OCI-M1 (cell line): ENCODE data around the gene RFPL2.
"Not testable (repeated sequence)": the region's sequence is repeated elsewhere in the genome, so short reads cannot be mapped to it uniquely, and the experiment has no call there.

Experiments used
- DNase-seq: peaks from one replicate; lab custom pipeline; 2025; lab: John Stamatoyannopoulos, UW

Gene RFPL2

GRCh38 chr22:32164075-32164860, 40.6 kb downstream of the RFPL2 start:
- no peak for DNase-seq

- not testable (repeated sequence) for DNase-seq
These were observed 44.5 kb downstream of the RFPL2 start for GRCh38 chr22:32160411-32160810.

GRCh38 chr22:32158712-32159533, 46.0 kb downstream of the RFPL2 start, which contains the start of gene C22orf42:
Gene C22orf42 (minus strand): TSS chr22:32159303. CDS start chr22:32159215, 88 bp downstream.
- DNase-seq: no peak

GRCh38 chr22:32157632-32158031, 47.2 kb downstream of the RFPL2 start:
- DNase-seq: not testable (repeated sequence)

- not testable (repeated sequence) for DNase-seq
These were observed 50.1 kb downstream of the RFPL2 start for GRCh38 chr22:32154727-32155126.

GRCh38 chr22:32151641-32152040, 53.2 kb downstream of the RFPL2 start:
- DNase-seq: not testable (repeated sequence)

GRCh38 chr22:32150647-32151046, 54.2 kb downstream of the RFPL2 start:
- not testable (repeated sequence) for DNase-seq

- not testable (repeated sequence) for DNase-seq
These were observed 56.5 kb downstream of the RFPL2 start for GRCh38 chr22:32148372-32148771.

- not testable (repeated sequence) for DNase-seq
These were observed 57.7 kb downstream of the RFPL2 start for GRCh38 chr22:32147128-32147527.

GRCh38 chr22:32144496-32145274, 60.2 kb downstream of the RFPL2 start:
- DNase-seq: peak; percentile 81

- DNase-seq: no peak
These were observed 62.3 kb downstream of the RFPL2 start for GRCh38 chr22:32142600-32142999.

GRCh38 chr22:32140688-32141087, 64.2 kb downstream of the RFPL2 start:
- peak; percentile 33 for DNase-seq
